ENCODE results near the gene ST3GAL5. TPM values are rescaled to one million over a fixed set of nuclear protein-coding genes. Genes with fewer than 3 reads are reported as not detected.

The ST3GAL5 gene
- total RNA-seq, 1 experiment from 2014 or later = 25.3 TPM

DNA sequence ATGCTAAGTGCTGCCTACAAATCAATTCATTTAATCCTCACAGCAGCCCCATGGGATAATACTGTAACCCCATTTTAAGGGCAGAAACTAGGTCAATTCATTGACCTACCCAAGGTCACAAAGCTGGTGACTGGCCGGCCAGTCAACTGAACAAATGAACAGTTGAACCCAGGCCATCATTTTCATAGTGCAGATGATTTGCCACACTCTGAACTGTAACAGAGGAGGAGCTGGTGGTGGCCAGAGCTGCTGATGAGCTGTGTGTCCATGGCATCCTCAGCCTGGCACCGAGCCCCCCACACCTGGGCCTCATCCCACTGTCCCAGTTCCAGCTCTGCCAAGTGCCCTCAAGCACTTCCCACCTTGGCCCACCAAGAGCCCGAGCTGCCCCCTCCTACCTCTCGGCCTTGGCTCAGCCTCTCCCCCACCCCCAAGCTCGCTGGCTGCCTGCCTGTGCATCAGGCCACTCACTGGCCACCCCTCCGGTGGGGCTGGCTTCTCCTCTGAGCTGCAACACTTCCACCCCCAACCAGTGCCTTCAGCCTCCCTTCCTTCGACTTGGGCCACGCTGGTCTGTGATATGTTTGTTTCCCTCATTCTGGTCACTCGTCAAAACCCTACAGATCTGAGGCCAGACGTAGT, 76.6 kb downstream of the ST3GAL5 start:
- ChIA-PET CTCF (interaction anchor here (1.5 to 2.6 kb wide), 2 partner anchors 62 to 83 kb away, joined by 5 to 30 read pairs; no protein-coding TSS in a partner anchor), POLR2A (ENCODE audit: low non-redundant PET) (no interaction called here)
- Histone ChIP-seq H3K27me3 (replicated peaks; ENCODE audit: insufficient read depth, low read depth, low read length, poor library complexity) (no peaks in the 10 kb centered on the region), H3K27ac (ENCODE audit: low read depth, low read length, poor library complexity, severe bottlenecking) (no peak overlapping the region), H3K9me3 (ENCODE audit: low read depth, low read length, poor library complexity, severe bottlenecking) (no peaks in the 10 kb centered on the region), H3K36me3 (ENCODE audit: insufficient read depth, low read length, poor library complexity, severe bottlenecking) (no peaks in the 10 kb centered on the region), H3K4me3 (ENCODE audit: low read depth, low read length, poor library complexity, severe bottlenecking) (no peak overlapping the region), H3K4me1 (ENCODE audit: insufficient read depth, low read length, poor library complexity, severe bottlenecking) (no peaks in the 10 kb centered on the region)
- BruUV-seq (replicated peaks) = no TSS peak
- no peak for DNase-seq (ENCODE audit: low spot score)
- intact Hi-C loops (cut with micrococcal nuclease; ENCODE audit: unreplicated experiment) = loop anchor here (5.0 kb wide), 2 partner anchors 135 to 165 kb away; no protein-coding TSS in a partner anchor
- TF ChIP-seq, protein P1, sequence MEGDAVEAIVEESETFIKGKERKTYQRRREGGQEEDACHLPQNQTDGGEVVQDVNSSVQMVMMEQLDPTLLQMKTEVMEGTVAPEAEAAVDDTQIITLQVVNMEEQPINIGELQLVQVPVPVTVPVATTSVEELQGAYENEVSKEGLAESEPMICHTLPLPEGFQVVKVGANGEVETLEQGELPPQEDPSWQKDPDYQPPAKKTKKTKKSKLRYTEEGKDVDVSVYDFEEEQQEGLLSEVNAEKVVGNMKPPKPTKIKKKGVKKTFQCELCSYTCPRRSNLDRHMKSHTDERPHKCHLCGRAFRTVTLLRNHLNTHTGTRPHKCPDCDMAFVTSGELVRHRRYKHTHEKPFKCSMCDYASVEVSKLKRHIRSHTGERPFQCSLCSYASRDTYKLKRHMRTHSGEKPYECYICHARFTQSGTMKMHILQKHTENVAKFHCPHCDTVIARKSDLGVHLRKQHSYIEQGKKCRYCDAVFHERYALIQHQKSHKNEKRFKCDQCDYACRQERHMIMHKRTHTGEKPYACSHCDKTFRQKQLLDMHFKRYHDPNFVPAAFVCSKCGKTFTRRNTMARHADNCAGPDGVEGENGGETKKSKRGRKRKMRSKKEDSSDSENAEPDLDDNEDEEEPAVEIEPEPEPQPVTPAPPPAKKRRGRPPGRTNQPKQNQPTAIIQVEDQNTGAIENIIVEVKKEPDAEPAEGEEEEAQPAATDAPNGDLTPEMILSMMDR (conservative IDR thresholded peaks at IDR 0.05; ENCODE audit: low read depth, low read length) = no peak
- no peak for TF ChIP-seq EZH2 (IDR thresholded peaks at IDR 0.05; ENCODE audit: borderline replicate concordance, low read depth, low read length, poor library complexity, severe bottlenecking)

DNA sequence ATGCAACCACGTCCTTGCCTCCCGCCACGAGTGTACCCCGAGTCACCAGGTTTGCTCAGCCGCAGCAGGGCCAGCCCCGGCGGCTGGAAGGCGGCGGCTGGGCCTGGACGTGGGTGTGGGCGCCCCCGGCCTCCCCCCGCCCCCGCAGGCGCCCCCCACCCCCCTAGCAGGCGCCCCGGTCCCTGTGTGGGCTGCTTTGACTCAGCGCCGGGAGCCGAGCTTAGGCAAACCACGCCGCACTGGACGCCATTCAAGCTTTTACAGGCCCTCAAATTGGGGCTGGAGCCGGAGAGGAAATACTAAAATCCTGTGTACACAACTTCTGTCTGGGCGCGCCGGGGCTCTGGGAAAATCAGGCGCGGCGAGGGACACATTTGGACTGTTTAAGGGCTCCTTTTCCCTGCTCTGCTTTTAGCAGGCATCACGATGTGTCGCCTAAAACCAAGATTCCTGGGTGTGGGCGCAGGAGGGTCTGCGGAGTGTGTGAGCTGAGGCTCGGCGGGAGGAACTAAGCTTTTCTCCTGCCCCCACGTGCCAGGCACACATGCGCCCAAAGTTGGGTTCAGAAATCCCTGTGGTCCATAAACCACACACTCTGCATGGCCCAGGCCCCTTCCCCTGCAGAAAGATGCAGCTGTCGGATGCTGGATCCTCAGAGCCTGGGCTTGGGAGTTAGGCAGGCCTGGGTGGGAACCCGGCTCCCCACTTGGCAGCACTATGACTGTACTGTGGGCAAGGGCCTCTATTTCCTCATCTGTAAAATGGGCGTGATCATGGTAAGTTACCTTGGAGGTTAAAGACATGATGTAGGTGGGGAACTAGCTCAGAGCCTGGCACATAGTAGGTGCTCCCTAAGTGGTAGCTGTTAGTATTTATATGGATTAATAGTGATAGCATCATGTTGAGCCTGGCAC, 77.4 kb downstream of the ST3GAL5 start:
- H3K4me1 ChIP-seq (ENCODE audit: insufficient read depth, low read length, poor library complexity, severe bottlenecking) = no peaks in the 10 kb centered on the region
- peak; percentile 60 for DNase-seq (ENCODE audit: low spot score)
- ChIA-PET POLR2A (ENCODE audit: low non-redundant PET) (no interaction called here), CTCF (interaction anchor here (1.5 kb wide), 1 partner anchor 82 kb away, joined by 5 read pairs; no protein-coding TSS in a partner anchor)
- no peaks in the 10 kb centered on the region for H3K36me3 ChIP-seq (ENCODE audit: insufficient read depth, low read length, poor library complexity, severe bottlenecking)
- H3K9me3 ChIP-seq (ENCODE audit: low read depth, low read length, poor library complexity, severe bottlenecking) = no peaks in the 10 kb centered on the region
- H3K4me3 ChIP-seq (ENCODE audit: low read depth, low read length, poor library complexity, severe bottlenecking) = no peak overlapping the region
- TF ChIP-seq, protein P1 (conservative IDR thresholded peaks at IDR 0.05; ENCODE audit: low read depth, low read length) = no peak
- TF ChIP-seq EZH2 (IDR thresholded peaks at IDR 0.05; ENCODE audit: borderline replicate concordance, low read depth, low read length, poor library complexity, severe bottlenecking) = no peak
- H3K27ac ChIP-seq (ENCODE audit: low read depth, low read length, poor library complexity, severe bottlenecking) = no peak overlapping the region
- intact Hi-C loops (cut with micrococcal nuclease; ENCODE audit: unreplicated experiment) = loop anchor here (5.0 kb wide), 2 partner anchors 134 to 164 kb away; no protein-coding TSS in a partner anchor
- H3K27me3 ChIP-seq (replicated peaks; ENCODE audit: insufficient read depth, low read depth, low read length, poor library complexity) = no peaks in the 10 kb centered on the region
- no TSS peak for BruUV-seq (replicated peaks)

DNA sequence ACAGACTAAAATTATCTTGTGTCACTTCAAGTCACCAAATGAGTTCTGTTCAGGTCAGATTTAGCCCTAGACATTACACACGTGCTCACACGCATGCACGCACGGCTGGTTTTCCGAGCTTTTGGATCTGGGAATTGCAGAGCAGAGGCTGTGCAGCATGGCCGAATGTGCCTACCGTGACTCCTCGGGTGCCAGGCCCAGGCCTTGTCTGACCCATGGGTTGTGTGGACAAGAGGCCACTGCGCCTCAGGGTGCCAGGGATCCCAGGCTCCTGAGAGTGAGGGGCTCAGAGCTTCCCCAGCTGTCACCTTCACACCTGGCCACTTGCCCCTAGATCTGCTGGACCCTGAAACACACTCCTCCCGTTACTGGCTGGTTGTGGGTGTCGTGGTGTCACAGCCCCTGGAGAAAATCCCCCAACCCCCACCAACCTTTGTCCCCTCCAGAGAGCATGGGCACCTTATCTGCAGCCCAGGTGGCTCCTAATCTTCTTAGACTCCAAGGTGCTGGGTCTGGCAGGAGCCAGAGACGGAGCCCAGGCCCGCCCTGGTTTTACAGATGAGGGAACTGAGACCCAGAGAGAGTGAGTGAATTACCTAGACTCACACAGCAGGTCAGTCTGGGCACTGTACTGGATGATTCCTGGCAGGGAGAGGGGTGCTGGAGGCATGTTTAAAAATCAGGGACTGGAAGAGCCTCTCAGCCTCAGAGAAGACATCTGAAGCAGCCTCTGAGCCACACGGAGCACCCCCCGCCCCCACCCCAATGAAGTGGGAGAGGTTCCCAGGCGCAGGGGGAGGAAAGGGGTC, 78.2 kb downstream of the ST3GAL5 start:
- no TSS peak for BruUV-seq (replicated peaks)
- Histone ChIP-seq H3K27ac (ENCODE audit: low read depth, low read length, poor library complexity, severe bottlenecking) (no peak overlapping the region), H3K4me1 (ENCODE audit: insufficient read depth, low read length, poor library complexity, severe bottlenecking) (no peaks in the 10 kb centered on the region), H3K9me3 (ENCODE audit: low read depth, low read length, poor library complexity, severe bottlenecking) (no peaks in the 10 kb centered on the region), H3K36me3 (ENCODE audit: insufficient read depth, low read length, poor library complexity, severe bottlenecking) (no peaks in the 10 kb centered on the region), H3K27me3 (replicated peaks; ENCODE audit: insufficient read depth, low read depth, low read length, poor library complexity) (no peaks in the 10 kb centered on the region), H3K4me3 (ENCODE audit: low read depth, low read length, poor library complexity, severe bottlenecking) (no peak overlapping the region)
- no peak for TF ChIP-seq EZH2 (IDR thresholded peaks at IDR 0.05; ENCODE audit: borderline replicate concordance, low read depth, low read length, poor library complexity, severe bottlenecking)
- TF ChIP-seq, protein P1 (conservative IDR thresholded peaks at IDR 0.05; ENCODE audit: low read depth, low read length) = no peak
- ChIA-PET CTCF (no interaction called here), POLR2A (ENCODE audit: low non-redundant PET) (no interaction called here)
- intact Hi-C loops (cut with micrococcal nuclease; ENCODE audit: unreplicated experiment) = loop anchor here (5.0 kb wide), 2 partner anchors 133 to 163 kb away; no protein-coding TSS in a partner anchor
- DNase-seq (ENCODE audit: low spot score) = peak; percentile 31

Data from A673 (cell line).